Measurements from ENCODE around the gene ADK.
"Not testable (repeated sequence)": the region's sequence is repeated elsewhere in the genome, so short reads cannot be mapped to it uniquely, and the experiment has no call there.

Gene ADK

GRCh38 chr10:74133923-74134820 is 16.8 kb upstream of the ADK start:
- Mint-ChIP-seq H3K4me3 (no peak overlapping the region), H3K4me1 (no peaks in the 10 kb centered on the region), H3K9me3 (no peaks in the 10 kb centered on the region), H3K27ac (no peak overlapping the region), H3K36me3 (peaks cover 100% of the 10 kb centered on the region)
- ATAC-seq = no peak
- DNase-seq (ENCODE audit: low spot score in 2 of 2) = no peak

GRCh38 chr10:74135452-74135851 is 15.6 kb upstream of the ADK start:
- ATAC-seq (no peak), DNase-seq (ENCODE audit: low spot score in 2 of 2) (no peak)
- Mint-ChIP-seq H3K4me1 (no peaks in the 10 kb centered on the region), H3K4me3 (no peak overlapping the region), H3K36me3 (peaks cover 100% of the 10 kb centered on the region), H3K27ac (peak overlapping the region; percentile 40), H3K9me3 (no peaks in the 10 kb centered on the region)

GRCh38 chr10:74137992-74138391 is 13.0 kb upstream of the ADK start:
- Mint-ChIP-seq H3K27ac (no peak overlapping the region), H3K36me3 (peaks cover 87% of the 10 kb centered on the region), H3K4me1 (no peaks in the 10 kb centered on the region), H3K9me3 (no peaks in the 10 kb centered on the region), H3K4me3 (no peak overlapping the region)
- ATAC-seq (no peak), DNase-seq (ENCODE audit: low spot score in 2 of 2) (no peak)

- H3K9me3 Mint-ChIP-seq; ATAC-seq; H3K4me3 Mint-ChIP-seq; DNase-seq (ENCODE audit: low spot score in 2 of 2); H3K4me1 Mint-ChIP-seq; H3K27ac Mint-ChIP-seq: not testable (repeated sequence)
- H3K36me3 Mint-ChIP-seq = peaks cover 81% of the 10 kb centered on the region
Observed at GRCh38 chr10:74138596-74138995, 12.4 kb upstream of the ADK start.

GRCh38 chr10:74139981-74140380 is 11.0 kb upstream of the ADK start:
- H3K36me3 Mint-ChIP-seq = peaks cover 71% of the 10 kb centered on the region
- H3K9me3 Mint-ChIP-seq = no peaks in the 10 kb centered on the region
- no peak overlapping the region for H3K4me3 Mint-ChIP-seq
- ATAC-seq = no peak
- H3K27ac Mint-ChIP-seq = no peak overlapping the region
- no peaks in the 10 kb centered on the region for H3K4me1 Mint-ChIP-seq
- no peak for DNase-seq (ENCODE audit: low spot score in 2 of 2)

GRCh38 chr10:74140553-74140952 is 10.5 kb upstream of the ADK start:
- Mint-ChIP-seq H3K9me3 (no peaks in the 10 kb centered on the region), H3K27ac (no peak overlapping the region), H3K4me3 (no peak overlapping the region), H3K4me1 (no peaks in the 10 kb centered on the region), H3K36me3 (peaks cover 71% of the 10 kb centered on the region)
- DNase-seq (ENCODE audit: low spot score in 2 of 2) (no peak), ATAC-seq (no peak)

- peaks cover 20% of the 10 kb centered on the region for H3K4me1 Mint-ChIP-seq
- H3K4me3 Mint-ChIP-seq = no peak overlapping the region
- H3K27ac Mint-ChIP-seq = no peak overlapping the region
- no peaks in the 10 kb centered on the region for H3K9me3 Mint-ChIP-seq
- H3K36me3 Mint-ChIP-seq = peaks cover 47% of the 10 kb centered on the region
- DNase-seq (ENCODE audit: low spot score in 2 of 2) (no peak), ATAC-seq (no peak)
Observed at GRCh38 chr10:74145133-74145532, 5.9 kb upstream of the ADK start.

- not testable (repeated sequence) for DNase-seq (ENCODE audit: low spot score in 2 of 2); H3K27ac Mint-ChIP-seq; ATAC-seq; H3K9me3 Mint-ChIP-seq; H3K4me3 Mint-ChIP-seq
- peaks cover 33% of the 10 kb centered on the region for H3K36me3 Mint-ChIP-seq
- peaks cover 20% of the 10 kb centered on the region for H3K4me1 Mint-ChIP-seq
Observed at GRCh38 chr10:74146980-74147379, 4.0 kb upstream of the ADK start.

GRCh38 chr10:74150204-74150989 is 624 bp upstream of the ADK start, which contains the start of gene AP3M1:
Gene AP3M1, minus strand, starts transcription at chr10:74150828. Its CDS starts 12,449 bp downstream, at chr10:74138379.
- DNase-seq (ENCODE audit: low spot score in 2 of 2) = peak; percentile 68 to 86
- ATAC-seq = peak; percentile 77
- peaks cover 37% of the 10 kb centered on the region for H3K4me1 Mint-ChIP-seq

GRCh38 chr10:74151879-74152722 is 1.1 kb downstream of the ADK start:
- no peak overlapping the region for H3K4me3 Mint-ChIP-seq
- H3K4me1 Mint-ChIP-seq = peaks cover 29% of the 10 kb centered on the region
- H3K27ac Mint-ChIP-seq = no peak overlapping the region
- H3K36me3 Mint-ChIP-seq = peaks cover 7% of the 10 kb centered on the region
- ATAC-seq (no peak), DNase-seq (ENCODE audit: low spot score in 2 of 2) (no peak)
- no peaks in the 10 kb centered on the region for H3K9me3 Mint-ChIP-seq

More at GRCh38 chr10:74150204-74150989, 624 bp upstream of the ADK start, which contains the start of gene AP3M1:
- no peak within 1 kb of the TSS for H3K27ac Mint-ChIP-seq
- peaks cover 23% of the 10 kb centered on the region for H3K36me3 Mint-ChIP-seq
- no peaks in the 10 kb centered on the region for H3K9me3 Mint-ChIP-seq
- H3K4me3 Mint-ChIP-seq = no peak within 1 kb of the TSS

- Mint-ChIP-seq H3K9me3 (no peaks in the 10 kb centered on the region), H3K36me3 (no peaks in the 10 kb centered on the region), H3K27ac (no peak overlapping the region), H3K4me3 (no peak overlapping the region), H3K4me1 (peaks cover 24% of the 10 kb centered on the region)
- ATAC-seq = no peak
- DNase-seq (ENCODE audit: low spot score in 2 of 2) = peak in 1 of 2 donors; percentile 43
Observed at GRCh38 chr10:74153123-74153522, 2.1 kb downstream of the ADK start.

GRCh38 chr10:74153676-74154075 is 2.7 kb downstream of the ADK start:
- no peaks in the 10 kb centered on the region for H3K9me3 Mint-ChIP-seq
- ATAC-seq = no peak
- H3K4me3 Mint-ChIP-seq = no peak overlapping the region
- H3K4me1 Mint-ChIP-seq = peaks cover 23% of the 10 kb centered on the region
- no peaks in the 10 kb centered on the region for H3K36me3 Mint-ChIP-seq
- H3K27ac Mint-ChIP-seq = no peak overlapping the region
- no peak for DNase-seq (ENCODE audit: low spot score in 2 of 2)

GRCh38 chr10:74156919-74157289 is 5.9 kb downstream of the ADK start:
- H3K4me1 Mint-ChIP-seq = peaks cover 23% of the 10 kb centered on the region
- H3K4me3 Mint-ChIP-seq = no peak overlapping the region
- DNase-seq (ENCODE audit: low spot score in 2 of 2) = no peak

GRCh38 chr10:74160013-74160412 is 9.0 kb downstream of the ADK start:
- Mint-ChIP-seq H3K4me1 (peaks cover 11% of the 10 kb centered on the region), H3K36me3 (no peaks in the 10 kb centered on the region), H3K9me3 (no peaks in the 10 kb centered on the region), H3K27ac (no peak overlapping the region), H3K4me3 (no peak overlapping the region)
- DNase-seq (ENCODE audit: low spot score in 2 of 2) (no peak), ATAC-seq (no peak)

More at GRCh38 chr10:74156919-74157289, 5.9 kb downstream of the ADK start:
- Mint-ChIP-seq H3K9me3 (no peaks in the 10 kb centered on the region), H3K27ac (no peak overlapping the region), H3K36me3 (no peaks in the 10 kb centered on the region)
- ATAC-seq = no peak

Data from stimulated activated effector memory CD8-positive, alpha-beta T cell treated with anti-CD3 and anti-CD28 coated beads, Interleukin-12 subunit alpha, Interleukin-12 subunit beta, amount 100 ng/mL, for 72 hours (primary cell).